ENCODE results near the gene SAMD11.

Gene SAMD11

DNA sequence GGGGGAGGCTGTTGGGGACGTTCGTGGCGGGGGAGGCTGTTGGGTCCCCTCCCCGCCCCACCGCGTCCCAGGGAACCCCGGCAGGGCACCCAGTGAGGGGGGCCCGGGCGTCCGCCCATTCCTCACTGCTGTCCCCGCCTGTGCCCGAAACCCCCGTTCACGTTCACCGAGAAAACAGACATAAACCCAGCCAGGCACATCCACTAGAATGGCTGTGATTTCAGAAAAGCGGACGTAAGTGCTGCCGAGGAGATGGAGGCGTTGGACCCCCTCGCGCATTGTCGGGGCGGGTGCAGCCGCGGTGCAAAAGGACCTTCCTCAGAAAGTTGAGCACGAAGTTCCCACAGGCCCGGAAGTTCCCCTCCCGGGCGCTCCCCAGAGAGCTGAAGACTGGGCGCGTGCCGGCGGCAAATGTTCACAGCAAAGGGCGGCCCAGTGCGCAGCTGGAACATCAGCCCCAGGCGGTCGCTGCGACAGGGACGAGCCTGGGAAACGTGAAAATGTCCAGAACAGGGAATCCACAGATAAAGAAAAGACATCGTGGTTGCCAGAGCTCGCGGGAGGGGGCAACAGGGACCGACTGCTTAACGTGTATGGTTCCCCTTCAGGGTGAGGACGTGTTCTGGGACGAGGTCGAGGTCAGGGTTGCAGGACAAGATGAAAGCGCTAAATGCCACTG is 18.5 kb upstream of the SAMD11 start:
- DNase-seq (ENCODE audit: low read depth in 2 of 2): no peak

DNA sequence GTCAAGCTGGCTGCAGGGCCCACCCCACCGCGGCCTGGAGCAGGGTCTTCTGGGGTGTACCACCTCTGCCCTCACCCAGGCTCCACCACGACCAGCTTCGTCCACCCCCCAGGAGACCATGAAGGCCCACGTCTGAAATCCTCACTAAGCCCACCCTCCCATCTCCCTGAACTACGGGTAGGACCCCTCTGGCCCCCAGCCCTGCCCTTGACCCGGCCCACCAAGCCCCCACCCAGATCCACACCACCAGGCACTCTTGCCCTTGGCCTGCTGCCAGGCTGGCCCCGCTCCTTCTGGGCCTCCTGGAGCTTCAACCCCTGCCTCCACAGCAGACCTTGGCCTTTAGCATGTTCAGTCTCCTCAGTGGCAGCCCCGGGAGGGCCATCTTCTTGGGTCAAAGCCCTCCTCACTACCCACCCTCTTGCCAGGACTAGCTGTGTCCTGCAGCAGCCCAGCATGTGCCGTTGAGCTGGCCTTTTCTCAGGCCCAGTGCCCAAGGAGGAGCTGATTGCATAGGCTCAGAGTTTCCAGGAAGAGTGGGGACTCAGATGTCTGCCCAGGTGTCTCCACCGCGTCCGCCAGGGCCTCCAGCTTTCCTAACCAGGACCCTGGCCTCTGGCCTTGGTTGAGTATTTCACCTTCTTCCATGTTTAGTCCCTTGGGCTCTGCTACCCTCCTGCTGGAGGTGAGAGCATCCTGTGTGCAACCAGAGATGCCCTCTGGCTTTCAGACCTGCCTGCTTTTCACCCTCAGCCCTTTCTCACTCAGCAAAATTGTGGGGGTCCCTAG is 17.7 kb upstream of the SAMD11 start:
- no peak for DNase-seq (ENCODE audit: low read depth in 2 of 2)

DNA sequence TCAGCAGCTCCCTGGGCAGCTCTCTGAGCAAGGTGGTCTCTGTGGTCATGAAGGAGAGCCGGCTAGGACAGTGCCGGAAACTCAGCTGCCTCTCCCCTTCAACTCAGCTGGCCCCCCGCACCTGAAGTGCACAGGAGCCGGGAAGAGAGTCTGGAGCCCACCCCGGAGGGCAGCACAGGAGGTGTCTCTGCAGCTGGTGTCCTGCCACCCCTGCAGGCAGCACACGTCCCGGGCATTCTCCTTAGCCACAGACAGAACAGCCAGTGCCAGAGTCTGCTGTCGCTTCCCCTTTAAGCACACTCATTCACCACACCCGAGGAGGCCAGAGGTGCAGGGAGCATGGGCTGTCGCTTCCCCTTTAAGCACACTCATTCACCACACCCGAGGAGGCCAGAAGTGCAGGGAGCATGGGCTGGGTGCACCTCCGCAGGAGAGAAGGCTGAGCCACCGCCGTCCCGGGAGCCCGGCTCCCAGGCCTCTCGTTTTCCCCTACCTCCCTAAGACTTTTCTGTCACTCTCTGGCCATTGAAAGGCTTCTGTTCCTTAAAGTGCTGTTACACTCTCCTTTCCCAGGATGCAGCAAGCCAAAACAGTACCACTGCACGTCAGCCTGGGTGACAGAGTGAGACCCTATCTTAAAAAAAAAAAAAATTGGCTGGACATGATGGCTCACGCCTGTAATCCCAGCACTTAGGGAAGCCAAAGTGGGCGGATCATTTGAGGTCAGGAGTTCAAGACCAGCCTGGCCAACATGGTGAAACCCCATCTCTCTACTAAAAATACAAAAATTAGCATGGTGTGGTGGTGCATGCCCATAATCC is 16.9 kb upstream of the SAMD11 start:
- no peak for DNase-seq (ENCODE audit: low read depth in 2 of 2)

DNA sequence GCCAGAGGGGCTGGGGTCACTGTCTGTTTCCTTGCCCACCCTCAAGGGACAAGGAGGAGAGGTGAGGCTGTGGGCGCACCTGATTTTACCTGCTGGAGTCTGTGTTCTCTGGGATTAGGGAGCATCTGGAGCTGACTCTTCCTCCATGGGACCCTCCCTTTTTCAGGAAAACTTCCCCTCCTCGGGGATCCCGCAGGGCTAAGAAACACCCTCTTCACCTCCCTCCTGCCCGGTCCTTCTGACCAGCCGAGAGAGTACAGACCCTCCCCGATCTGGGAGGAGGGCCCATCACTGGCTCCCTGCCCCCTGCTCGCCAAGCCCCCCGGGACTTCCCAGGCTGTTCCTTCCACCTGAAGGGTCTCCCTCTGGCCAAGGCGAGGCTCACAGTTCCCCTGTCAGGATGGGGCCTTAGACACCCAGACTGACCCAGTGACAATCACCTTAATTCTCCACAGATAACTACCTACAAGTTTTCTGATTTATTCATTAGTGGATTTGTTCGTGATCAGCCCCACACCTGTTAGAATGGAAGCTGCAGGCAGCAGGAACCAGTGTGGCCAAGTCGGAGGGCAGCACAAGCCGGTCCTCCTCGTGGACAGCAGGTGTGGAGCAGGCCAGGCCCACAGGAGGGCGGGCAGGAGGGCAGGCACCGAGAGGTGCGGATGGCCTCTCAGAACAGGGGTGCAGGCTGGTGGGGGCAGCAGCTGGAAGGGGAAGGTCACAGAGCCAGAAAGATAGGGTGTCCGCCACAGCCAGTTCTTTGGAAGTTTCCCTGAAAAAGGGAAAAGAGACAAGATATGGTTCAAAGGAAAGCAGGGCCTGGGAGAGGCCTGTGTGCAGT is 15.9 kb upstream of the SAMD11 start:
- DNase-seq (ENCODE audit: low read depth in 2 of 2): no peak

DNA sequence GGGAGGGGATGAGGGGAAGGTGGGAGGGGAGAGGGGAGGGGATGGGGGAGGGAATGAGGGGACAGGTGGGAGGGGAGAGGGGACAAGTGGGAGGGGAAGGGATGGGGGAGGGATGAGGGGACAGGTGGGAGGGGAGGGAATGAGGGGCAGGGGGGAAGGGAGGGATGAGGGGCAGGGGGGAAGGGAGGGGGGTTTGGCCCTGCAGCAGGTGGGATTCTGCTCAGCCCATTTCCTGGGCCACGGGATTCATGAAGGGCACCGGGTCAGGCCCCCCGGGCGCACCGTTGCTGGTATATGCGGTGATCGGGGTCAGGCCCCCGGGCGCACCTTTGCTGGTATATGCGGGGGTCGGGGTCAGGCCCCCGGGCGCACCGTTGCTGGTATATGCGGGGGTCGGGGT is 15.1 kb upstream of the SAMD11 start:
- no peak for DNase-seq (ENCODE audit: low read depth in 2 of 2)

DNA sequence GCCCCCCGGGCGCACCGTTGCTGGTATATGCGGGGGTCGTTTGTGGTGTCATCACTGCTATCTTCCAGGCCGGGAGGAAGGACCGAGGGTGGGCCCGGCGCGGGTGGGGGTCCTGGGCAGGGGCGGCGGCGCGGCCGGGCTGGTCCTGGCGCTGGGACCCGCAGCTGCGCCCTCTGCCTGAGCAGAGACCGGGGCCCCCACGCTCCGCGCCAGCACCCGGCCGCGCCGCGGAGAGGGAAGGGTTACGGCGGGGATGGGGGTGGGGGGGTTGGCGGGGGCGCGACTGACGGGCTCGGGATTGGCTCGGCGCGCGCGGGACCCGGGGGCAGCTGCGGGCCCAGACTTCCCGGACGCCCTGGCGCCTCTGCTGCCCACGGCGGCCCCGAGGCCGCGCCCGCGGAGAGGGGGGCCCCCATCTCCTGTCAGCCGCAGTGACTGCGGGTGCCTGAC is 13.8 kb upstream of the SAMD11 start:
- DNase-seq (ENCODE audit: low read depth in 2 of 2): no peak

DNA sequence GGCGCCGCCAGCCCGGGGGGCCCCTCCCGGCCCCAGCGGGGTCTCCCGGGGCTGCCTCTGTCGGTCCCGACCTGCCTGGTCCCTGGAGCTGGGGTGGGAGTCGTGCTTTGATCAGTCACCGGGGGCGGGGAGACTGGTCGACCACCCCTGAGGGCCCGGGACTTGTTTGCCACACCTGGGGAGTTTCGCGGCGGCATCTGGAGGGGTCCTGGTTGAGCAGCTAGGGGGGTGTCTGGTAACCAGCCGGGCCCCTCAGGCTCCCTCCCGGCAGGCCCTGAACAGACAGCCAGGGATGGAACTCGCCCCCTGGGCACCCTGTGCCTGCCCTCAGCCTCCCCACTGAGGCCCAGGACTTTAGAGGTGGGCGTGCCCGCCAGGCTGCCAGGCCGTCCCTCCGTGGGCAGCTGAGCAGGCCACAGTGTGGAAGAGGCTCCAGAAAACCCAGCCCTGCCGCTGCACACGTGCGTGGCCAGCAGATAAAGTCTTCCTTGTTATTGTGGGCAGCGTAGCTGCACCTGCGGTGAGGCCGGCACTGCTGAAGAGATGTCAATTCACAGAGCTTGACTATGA is 13.3 kb upstream of the SAMD11 start:
- no peak for DNase-seq (ENCODE audit: low read depth in 2 of 2)

DNA sequence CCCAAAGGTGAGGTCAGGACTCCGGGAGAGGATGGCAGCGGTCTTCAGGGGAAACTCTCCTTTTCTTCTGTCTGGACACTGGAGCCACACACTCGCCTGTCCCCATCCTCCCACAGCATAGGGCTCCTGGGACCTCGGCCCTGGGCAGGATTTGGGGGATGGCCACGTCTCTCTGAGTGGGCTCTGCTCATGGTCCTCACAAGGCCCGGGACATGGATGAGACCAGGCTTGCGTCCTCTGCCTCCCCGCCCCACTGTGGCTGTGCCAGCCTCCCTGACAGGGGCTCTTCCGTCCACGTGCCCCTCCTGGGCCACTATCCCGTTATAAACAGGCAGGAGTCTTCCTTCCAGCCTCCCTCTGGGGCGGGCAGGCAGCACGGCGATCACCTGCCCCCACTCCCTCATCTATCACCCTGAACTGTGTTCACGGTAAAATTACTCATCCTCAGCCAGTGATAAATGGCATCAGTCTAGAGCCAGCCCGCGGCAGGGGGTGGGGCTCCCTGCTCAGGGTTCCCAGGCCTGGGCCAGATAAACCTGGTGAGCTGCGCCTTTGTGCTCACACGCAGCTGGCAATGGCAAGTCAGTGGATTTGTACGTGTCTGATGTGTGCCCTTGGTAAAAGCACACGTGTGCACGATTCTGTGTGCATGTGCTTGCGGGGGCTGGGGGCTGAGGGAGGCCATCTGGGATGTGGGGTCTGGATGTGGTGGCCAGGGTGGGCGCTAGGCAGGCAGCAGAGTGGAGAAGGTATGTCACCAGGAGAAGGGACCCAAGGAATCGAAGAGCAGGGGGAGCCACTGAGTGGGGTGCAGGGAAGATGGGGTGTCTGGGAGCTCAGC is 12.6 kb upstream of the SAMD11 start:
- no peak for DNase-seq (ENCODE audit: low read depth in 2 of 2)

DNA sequence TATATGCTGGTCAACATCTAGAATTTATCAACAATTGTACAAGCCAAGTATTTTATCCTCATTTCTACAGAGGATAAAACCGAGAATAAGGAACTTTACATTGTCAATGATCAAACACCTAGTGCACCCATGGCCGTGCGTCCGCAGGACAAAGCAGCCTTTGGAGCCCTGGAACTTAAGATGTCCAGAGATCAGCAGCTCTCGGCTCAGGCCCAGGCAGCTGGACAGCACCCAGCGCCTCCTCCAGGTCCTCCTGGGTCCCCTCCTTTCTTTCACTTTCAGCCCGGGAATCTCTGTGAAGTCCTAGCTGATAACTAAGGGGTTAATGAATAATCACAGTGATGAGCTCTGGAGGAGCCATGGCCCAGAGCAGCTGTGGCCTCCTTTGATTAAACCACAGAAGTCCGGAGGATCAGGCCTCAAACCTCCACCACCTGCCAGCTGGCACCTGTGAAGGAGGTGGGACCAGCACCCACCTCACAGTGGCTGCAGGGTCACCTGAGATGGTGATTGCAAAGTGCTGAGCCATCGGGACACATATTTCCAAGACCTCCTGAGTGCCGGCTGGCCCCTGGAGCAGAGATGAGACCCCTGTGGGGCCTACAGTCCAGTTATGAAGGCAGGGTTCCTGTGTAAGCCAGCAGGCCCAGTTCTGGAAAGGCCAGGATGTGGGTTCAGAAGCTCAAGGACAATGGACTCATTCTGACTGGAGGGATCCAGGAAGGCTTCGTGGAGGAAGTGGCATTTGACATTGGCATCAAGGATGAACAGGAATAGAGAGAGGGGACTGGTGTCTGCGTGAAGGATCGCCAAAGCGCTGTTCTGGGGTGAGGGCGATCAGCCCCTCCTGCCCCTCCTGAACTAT is 11.6 kb upstream of the SAMD11 start:
- no peak for DNase-seq (ENCODE audit: low read depth in 2 of 2)

DNA sequence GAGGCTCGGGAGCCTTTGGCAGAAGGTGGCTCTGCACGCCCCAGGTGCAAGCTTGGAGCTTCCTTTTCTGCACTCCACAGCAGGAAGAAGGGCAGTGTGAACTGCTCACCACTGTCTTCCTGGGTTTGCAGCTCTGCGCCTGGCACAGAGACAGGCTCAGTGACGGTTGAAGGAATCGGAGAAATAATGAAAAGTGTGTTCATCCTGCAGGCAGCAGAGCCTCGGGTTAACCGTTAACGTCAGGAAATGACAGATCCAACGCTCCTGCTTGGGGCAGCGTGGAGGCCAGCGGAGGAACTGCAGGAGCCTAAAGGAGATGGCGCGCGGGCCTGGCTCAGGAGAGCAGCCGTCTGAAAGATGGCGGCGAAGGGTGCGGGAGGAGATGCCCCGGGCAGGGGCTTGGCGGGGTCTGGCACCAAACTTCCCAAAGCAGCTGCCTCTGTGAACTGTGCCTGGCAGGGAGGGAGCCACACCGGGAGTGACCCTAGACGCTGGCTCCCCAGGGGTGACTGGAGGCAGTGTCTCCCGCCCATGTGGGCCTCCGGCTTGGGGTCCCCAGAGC is 10.9 kb upstream of the SAMD11 start:
- no peak for DNase-seq (ENCODE audit: low read depth in 2 of 2)

DNA sequence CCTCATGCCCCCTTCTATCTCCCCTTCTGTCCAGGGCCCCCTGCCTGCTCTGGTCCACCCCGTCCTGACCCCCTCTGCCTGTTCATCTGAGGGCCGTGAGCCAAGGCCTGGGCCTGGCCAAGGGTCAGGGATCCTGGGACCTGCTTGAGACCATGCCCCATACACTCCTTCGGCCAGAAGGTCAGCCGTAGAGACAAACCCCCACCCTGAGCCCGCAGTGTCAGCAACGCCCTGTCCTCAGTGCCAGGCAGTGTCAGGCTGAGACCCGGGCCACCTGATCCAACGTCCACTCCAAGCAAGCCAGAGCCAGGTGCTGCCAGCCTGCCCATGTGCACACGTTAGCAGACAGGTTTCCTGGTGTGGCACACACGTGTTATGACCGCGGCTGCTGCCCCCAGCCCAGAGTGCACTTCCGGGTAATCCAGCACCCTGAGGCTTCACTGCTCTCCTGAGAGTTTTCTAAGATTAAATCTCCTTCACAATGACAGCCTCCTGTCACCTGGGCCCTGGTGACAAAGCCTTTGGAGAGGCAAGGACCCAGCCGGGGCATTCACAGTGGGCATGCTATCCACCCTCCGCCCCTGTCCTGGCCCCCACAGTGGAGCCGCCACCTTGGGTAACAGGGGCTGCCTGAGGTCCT is 10.1 kb upstream of the SAMD11 start:
- DNase-seq (ENCODE audit: low read depth in 2 of 2): no peak

DNA sequence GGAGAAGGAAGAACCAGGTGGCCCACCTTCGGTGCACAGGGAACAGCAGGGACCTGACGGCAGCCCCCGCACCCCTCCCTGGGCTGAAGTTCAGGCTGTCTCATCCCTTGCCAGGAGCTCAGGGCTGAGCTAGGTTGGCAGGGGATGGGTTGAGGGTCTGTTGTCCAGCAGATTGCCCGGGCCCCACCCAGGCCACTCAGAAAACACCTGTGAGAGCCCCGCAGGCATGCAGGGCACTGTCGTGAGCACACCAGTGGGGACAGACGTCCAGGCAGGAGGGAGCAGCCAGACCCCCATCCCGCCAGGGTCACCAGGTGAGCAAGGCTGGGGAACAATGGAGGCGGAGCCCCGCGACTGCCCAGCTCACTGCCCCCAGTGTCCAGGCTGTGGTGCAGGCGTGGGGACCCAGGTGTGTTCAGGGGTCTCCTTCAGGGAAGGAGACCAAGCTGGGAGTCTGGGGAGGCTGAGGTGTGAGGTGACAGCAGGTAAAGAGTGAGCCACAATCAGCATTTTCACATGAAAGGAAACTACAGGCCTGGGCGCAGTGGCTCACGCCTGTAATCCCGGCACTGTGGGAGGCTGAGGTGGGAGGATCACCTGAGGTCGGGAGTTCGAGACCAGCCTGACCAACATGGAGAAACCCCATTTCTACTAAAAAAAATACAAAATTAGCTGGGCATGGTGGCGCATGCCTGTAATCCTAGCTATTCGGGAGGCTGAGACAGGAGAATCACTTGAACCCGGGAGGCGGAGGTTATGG is 9.4 kb upstream of the SAMD11 start:
- DNase-seq (ENCODE audit: low read depth in 2 of 2): no peak

DNA sequence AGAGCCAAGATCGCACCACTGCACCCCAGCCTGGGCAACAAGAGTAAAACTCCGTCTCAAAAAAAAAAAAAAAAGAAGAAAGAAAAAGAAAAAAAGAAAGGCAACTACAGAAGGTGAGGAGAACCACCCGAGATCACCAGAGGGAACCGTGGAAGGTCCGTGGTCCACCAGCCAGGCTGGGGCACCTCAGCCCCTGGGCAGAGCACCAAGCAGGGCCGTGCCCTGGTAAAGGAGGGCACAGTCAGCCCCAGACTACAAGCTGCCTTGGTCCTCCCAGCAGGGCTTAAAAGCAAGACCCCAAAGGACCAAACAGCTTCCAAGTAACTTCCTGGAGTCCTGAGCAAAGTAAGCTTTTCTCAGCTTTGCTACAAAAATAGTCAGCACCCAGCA is 8.8 kb upstream of the SAMD11 start:
- no peak for DNase-seq (ENCODE audit: low read depth in 2 of 2)

DNA sequence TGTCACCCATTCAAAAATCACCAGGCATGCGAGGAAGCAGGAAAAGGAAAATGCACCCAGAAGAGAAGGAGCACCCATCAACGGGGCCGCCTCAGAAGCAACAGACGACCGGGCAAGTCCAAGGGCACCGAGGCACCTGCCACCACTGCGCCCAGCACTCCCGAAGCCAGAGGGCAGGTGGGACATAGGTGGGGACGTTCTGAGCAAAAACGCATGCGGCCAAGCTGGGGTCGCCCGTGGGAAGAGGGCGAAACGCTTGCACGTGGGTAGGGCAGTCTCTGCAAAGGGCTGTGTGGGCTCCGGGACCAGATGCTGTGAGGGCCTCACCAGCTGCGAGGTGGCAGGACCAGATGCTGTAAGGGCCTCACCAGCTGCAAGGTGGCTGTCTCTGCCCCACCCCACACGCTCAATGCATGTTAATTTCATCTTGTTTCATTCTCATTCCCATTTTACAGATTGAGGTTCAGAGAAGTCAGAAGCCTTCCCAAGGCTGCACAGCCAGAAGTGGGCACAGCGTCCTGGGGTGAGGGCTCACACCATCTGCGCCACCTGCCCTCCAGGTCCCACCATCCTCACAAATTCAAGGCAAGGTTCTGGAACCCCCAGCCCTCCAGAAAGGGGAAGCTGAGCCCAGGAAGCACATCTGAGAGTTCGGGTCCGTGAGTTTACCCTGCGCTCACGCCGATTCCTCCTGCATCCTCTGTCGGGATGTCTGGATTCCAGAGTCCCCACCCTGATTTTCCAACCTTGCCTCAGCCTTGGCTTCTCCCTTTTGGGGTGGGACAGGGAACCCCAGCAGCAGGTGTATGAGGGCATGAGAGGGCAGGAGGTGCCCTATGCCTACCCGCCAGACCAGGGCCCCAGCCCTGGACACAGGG is 8.2 kb upstream of the SAMD11 start:
- no peak for DNase-seq (ENCODE audit: low read depth in 2 of 2)

DNA sequence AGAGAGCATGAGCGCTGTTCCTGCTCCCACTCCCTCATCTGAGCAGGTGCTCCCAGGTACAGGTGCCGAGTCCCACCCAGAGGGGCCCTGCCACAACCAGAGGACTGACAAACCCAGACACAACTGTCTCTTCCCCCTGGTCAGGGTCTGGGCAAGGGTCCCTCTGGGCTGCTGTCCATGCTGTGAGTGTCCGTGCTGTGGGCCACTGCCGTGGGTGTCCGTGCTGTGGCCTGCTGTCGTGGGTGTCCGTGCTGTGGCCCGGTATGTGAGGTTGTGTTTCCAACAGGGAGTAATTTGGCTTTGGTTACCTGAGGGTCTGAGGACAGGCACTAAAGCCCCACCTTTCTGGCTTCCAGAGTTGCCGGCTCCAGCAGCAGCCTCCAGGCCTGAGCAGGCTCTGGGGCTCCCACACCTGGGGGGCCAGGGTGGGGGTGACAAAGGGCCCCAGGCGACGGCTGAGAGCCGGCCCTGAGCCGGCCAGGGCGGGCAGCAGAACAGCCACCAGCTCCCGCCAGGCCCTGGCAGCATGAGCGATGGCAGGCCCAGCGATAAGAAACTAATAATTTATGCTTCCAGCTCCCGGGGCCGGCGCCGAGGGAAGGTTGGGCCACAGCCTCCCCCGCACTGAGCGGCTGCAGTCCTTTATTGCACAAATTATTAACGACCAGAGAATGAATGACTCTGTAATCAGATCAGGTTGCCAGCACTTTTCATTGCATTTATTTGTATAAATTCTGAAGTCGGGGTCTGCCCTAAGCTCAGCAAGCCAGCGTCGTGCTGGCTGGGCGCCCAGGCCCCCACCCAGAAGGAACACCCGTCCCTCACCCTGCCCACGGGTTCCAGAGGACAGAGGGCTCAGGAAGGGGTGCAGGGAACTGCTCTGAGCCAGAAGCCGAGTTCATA is 7.3 kb upstream of the SAMD11 start:
- no peak for DNase-seq (ENCODE audit: low read depth in 2 of 2)

DNA sequence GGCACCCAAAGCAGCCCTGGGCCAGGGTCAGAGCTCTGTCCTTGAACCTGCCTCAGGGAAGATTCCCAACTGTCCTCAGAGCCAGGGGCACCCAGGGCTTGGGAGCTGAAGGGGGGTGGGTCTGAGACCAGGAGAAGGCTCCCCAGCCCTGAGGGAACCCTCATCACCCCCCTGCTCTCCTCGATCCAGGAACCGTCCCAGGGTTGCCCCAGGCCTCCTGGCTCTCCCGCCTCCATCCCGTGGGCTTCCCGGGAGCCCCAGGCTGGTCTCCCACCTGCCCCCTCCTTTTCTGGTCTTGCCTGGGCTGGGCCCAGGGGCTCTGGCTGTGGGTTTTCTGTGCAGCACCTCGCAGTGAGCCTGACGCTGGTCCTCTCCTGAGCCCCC is 6.7 kb upstream of the SAMD11 start:
- no peak for DNase-seq (ENCODE audit: low read depth in 2 of 2)

Measured in stimulated activated CD8-positive, alpha-beta memory T cell treated with anti-CD3 and anti-CD28 coated beads, Interleukin-7, amount 100 ng/mL, for 1 hour (primary cell).